Activated T-cell treated with anti-CD3 and anti-CD28 coated beads, Interleukin-2, amount 50 U/mL, for 1 hour (primary cell): Measurements from ENCODE around the gene GSK3A.
"Not testable (repeated sequence)": the region's sequence is repeated elsewhere in the genome, so short reads cannot be mapped to it uniquely, and the experiment has no call there.

ENCODE experiments used
- DNase-seq: peaks from one replicate; pipeline ENCODE4 v3.0.0-alpha.2; 2020

Gene GSK3A

GRCh38 chr19:42267644-42268141 lies 25.3 kb upstream of the GSK3A start:
- DNase-seq = no peak

DNA sequence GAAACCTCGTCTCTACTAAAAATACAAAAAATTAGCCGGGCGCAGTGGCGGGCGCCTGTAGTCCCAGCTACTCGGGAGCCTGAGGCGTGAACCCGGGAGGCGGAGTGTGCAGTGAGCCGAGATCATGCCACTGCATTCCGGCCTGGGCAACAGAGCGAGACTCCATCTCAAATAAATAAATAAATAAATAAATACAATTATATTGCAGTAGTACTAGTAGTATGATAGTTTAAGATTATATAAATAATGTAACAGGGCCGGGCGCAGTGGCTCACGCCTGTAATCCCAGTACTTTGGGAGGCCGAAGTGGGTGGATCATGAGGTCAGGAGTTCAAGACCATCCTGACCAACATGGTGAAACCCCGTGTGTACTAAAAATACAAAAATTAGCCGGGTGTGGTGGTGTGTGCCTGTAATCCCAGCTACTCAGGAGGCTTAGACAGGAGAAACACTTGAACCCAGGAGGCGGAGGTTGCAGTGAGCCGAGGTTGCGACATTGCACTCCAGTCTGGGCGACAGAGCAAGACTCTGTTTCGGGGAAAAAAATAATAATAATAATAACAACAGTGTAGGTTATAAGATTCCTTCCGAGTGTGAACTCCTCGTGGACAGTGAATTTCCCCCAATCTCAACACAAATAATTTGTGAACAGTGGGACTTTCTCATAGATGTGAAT lies 24.7 kb upstream of the GSK3A start:
- not testable (repeated sequence) for DNase-seq

GRCh38 chr19:42266105-42266504 lies 23.7 kb upstream of the GSK3A start:
- DNase-seq = not testable (repeated sequence)

- DNase-seq = no peak
These were observed 19.4 kb upstream of the GSK3A start for GRCh38 chr19:42261763-42262162.

- not testable (repeated sequence) for DNase-seq
These were observed 15.4 kb upstream of the GSK3A start for GRCh38 chr19:42257842-42258241.

- no peak for DNase-seq
These were observed 13.7 kb upstream of the GSK3A start for GRCh38 chr19:42255766-42256745.

- DNase-seq = peak; percentile 96
These were observed 12.7 kb upstream of the GSK3A start, which contains the start of gene ERF for GRCh38 chr19:42254850-42255765. Gene ERF (minus strand): TSS chr19:42255128. CDS start chr19:42254999, 129 bp downstream.

- DNase-seq = peak; percentile 79
These were observed 11.9 kb upstream of the GSK3A start for GRCh38 chr19:42254089-42254849.

- DNase-seq = peak; percentile 70
These were observed 11.1 kb upstream of the GSK3A start for GRCh38 chr19:42253245-42254088.

- no peak for DNase-seq
These were observed 10.2 kb upstream of the GSK3A start for GRCh38 chr19:42252365-42253244.

- DNase-seq = no peak
These were observed 9.4 kb upstream of the GSK3A start for GRCh38 chr19:42251572-42252358.

GRCh38 chr19:42250666-42251531 lies 8.5 kb upstream of the GSK3A start:
- DNase-seq = peak; percentile 34

DNA sequence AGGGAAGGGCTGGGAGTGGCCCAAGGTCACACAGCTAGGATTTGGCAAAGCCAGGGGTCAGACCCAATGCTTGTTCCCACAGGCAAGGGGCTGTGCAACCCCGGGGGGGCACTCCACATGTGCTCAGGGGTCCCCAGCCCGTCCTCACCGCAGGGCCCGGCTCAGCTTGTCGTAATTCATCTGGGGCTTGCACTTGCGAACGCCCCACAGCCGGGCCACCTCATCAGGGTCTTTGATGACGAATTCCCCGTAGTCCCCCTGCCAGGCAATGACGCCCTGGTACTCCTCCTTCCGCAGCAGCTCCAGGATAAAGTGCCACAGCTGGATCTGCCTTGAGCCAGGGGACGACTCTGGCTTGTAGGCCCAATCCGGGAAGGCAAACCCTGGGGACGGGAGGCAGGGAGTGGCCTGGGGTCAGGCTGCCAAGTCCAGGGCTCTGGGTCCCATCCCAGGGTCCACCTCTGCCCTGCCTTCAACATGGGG lies 7.8 kb upstream of the GSK3A start:
- no peak for DNase-seq

DNA sequence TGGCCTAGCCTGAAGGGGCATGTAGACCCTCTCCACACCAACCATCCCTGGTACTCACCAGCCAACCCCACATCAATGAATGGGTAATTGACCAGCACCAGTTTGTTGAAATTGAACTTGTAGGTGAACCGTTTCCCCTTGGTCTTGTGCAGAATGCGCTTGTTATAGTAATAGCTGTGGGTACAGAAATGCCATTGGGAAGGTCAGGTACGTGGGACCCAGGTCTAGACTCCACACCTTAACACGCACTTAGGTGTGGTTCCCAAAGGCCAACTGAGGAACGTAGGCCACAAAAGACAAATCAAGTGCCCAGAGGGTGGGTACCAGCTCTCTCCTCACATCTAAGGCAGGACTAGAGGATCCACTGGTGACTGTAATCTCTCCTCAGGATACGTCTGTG lies 7.4 kb upstream of the GSK3A start:
- DNase-seq = no peak

- DNase-seq = no peak
These were observed 6.8 kb upstream of the GSK3A start for GRCh38 chr19:42249149-42249750.

DNA sequence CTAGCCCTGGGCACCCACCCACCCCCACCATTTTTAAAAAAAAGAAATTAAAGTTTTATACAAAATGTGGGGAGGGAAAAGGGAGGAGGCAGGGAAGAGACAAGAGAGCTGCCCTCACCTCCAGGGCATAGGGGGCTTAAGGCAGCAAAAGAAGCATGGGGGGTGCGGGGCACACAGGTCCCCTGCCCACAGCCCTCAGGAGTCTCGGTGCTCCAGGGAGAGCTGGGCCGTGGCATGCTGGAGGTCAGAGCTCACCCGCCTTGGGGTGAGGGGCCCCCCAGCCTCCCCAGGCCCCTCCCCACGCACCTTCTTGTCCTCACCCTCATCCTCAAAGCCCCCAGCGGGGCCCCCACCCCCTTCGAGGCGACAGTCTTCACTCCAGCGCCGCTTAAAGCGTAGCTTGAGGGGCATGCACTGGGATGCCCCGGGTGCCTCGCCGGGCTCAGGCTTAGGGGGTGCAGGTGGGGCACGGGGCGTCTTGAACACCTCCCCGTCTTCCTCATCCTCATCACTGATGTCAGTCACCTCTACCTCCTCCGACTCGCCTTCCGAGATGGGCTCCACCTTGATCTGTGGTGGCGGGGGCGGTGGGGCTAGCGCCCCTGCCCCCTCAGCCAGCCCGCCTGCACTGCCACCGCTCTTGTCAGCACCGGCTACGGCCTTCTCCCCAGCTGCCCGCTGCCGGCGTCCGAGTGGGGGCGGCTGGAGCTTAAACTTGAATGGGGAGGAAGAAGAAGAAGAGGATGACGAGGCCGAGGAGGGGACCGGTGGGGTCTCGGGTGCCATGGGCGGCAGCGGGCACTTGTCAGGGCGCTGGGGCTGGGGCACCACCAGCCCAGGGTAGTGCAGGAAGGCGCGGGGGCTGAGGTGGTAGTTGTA lies 6.1 kb upstream of the GSK3A start:
- DNase-seq = no peak
